HG02870 (cell line): ENCODE measurements around the gene SLC39A11.
"Not testable (repeated sequence)": the region's sequence is repeated elsewhere in the genome, so short reads cannot be mapped to it uniquely, and the experiment has no call there.

Source experiments
- ATAC-seq: cut with Tn5 transposase; IDR thresholded peaks from one replicate; pipeline ENCODE4 v1.9.1; 2021; ENCODE audit warnings: mild to moderate bottlenecking, moderate library complexity; ENCODE audit not compliant: unreplicated experiment

SLC39A11 gene

DNA sequence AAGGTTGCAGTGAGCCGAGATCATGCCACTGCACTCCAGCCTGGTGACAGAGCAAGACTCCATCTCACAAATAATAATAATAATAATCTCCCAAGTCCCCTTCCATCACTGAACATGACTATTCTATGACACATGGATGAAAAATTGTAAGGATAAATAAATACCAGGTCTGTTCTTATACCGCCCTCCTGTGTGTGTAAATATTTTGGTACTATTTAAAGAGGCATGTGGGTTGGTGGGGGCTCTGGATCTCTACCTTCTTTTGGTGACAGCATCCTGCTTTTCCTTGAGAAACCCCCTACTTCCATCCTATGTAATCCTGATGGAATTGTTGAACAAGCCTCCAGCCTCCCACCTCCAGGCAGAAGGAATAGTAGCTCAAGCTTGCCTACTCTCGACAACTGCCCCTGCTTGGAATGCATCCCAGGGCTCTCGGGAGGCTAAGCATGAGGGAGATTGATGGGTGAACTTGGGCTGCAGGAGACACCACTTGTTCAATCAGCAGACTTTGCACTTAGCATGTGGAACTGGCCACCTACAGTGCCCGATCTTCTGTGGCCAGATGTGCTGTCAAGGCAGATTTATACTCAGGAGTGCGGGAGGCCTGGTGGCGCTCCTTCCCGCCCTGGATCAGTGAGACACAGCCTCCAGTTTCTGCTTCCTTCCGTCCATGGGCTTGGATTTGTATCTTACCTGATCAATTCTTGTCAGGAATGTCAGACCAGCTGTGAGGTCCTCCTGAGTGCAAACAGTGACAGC lies 287.4 kb downstream of the SLC39A11 start:
- no peak for ATAC-seq

DNA sequence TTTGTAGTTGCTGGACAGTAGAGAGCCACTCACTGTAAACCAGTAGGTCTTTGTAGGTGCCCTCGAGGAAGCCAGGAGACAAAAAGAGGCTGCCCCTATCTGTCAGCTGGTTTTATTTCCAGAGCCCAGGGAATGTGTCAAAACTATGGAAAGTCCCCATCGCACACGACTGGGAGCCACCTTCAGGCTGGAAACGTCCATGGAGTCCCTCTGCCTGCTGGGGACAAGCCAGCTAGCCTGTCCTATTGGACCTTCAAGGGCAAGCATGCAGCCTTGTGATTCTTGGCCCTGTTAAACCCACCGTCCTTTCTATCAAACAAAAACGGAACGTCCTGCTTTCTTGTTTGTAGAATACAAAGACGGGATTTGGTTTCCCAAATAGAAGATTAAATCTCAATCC lies 289.8 kb downstream of the SLC39A11 start:
- no peak for ATAC-seq

DNA sequence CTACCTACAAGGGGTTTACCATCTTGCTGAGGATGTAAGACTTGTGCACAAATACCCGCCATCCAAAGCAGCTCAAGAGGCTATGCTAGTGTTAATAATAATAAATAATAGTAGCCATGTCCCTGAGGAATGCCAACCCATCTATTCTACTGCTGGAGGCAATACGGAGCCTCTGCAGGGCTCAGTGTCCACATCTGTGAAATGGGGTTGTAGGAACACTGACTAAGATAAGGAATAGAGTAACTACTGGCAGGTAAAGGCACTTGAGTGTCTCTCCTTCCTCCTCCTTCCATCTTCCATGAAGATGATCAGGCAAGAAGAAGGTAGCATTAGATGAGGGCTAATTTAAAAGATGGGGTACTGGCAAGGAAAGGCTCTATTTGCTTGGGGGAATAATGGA lies 295.3 kb downstream of the SLC39A11 start:
- no peak for ATAC-seq

DNA sequence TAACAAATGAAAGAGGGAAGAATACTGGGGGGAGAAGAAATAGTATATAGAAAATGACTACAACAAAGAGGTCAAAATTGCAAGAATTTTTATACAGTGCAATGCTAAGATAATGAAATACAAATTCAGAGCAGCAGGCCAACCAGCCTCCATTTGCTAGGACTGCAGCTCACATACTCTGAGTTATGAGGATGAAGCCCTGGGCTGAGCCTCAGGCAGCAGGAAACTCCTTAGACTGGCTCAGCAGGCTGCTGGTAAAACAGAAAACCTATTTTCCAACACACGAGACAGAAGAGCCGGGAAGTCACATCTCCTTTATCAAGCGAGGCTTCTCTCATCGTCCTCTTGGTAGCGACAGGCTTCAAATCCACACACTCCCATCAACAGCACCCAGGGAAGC lies 296.5 kb downstream of the SLC39A11 start:
- no peak for ATAC-seq

DNA sequence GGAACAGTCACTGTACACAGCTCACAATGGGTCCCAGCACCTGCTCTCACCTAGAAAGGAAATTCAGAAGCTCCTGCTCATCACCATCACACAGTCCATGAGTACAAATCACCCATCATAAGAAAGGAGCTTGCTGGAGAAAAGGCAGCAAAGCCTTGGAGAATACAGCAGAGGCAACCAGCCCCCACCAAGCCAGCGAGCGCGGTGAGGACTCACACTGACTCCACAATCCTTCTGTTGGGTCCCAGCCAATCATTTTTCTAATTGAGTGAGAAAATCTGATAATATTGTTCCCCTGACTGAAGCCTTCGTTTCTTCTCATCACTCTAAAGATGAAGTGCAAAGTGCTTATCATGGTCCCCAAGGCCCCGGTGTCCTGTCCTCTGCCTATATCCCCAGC lies 298.3 kb downstream of the SLC39A11 start:
- ATAC-seq = no peak

DNA sequence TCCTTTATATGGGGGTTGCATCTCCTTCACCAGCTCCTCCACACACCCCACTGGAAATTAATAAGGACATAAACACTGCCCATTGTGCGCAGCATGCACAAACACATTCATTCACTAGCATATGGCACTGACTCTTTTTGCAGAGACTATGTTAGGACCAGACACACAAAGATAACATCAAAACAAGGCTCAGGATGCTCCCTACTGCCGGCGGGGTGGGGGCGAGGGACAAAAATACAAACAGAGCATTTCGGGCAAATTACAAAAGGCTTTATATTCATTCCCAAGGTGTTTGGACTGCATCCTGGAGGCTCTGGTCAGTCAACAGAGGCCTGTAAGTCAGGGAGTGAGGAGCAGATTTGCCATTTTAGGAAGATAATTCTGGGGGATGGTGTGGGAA lies 299.7 kb downstream of the SLC39A11 start:
- ATAC-seq = no peak

DNA sequence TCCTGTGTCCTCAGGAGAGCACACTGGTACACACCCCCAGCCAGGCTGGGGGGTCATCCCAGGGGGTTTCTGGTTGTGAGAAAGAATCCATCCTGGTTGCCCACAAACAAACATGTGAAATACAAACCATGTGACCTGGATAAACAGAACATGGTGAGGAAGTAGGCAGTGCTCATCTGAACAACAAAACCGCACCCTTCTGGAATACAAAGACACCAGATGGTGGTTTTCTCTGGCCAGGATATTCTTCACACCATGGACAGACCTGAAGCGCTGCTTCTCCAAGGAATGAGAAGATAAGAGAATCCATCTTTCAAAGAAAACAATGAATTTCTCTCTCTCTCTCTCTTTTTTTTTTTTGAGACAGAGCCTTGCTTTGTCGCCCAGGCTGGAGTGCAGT lies 302.3 kb downstream of the SLC39A11 start:
- no peak for ATAC-seq

DNA sequence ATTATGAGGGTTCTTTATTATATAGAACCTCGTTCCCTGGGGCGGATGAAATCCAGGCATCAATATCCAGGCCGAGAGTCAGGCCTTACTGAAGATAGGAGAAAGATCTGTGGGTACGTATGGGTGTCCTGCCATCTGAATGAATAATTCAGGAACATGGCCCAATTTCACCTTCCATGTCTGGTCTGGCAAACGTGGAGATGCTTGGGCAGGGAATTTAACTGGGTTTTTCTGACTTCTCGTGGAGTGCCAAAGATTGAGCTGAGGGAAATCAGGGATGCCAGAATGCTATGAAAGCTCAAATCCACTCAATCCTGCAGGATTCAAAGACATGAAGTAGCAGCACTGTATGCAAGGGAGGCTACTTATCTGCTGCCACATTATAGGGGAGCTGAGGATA lies 302.8 kb downstream of the SLC39A11 start:
- no peak for ATAC-seq

DNA sequence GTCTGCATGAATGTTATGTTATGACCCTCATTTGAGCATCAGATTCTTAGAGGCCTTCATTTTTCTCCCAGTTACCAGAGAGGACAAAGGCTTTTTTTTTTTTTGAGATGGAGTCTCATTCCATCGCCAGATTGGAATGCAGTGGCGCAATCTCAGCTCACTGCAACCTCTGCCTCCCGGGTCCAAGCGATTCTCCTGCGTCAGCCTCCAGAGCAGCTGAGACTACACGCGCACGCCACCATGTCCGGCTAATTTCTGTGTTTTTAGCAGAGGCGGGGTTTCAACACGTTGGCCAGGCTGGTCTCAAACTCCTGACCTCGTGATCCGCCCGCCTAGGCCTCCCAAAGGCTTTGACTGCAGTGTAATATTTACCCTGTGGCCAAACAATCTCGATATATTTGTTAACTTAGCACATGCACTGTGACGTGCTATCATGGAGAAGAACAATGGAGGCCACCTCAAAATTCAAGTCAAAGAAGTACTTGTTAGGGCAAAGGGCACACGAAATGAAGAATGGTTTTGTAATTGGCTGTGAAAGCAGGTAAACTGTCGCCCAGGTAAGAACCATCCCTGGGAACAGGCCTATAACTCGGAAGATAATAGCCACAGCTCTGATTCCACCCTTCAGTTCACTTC lies 303.4 kb downstream of the SLC39A11 start:
- no peak for ATAC-seq

DNA sequence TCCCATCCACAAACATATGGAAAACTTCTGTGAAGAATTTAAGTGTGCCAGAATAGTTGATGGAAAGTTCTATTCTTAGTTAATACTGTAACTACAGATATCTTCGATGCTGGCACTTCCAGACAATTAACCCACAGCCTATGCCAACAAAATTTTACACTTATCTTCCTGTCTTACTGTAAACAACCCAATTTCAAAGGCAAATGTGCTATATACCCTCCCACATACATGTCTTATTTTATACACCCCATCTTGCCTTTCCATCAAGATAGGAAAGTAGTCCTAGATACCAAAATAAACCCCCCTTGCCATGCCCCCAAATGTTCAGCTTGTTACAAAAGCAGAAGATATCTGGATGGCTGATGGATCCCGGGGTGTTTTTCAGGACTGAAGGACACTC lies 306.3 kb downstream of the SLC39A11 start:
- no peak for ATAC-seq

DNA sequence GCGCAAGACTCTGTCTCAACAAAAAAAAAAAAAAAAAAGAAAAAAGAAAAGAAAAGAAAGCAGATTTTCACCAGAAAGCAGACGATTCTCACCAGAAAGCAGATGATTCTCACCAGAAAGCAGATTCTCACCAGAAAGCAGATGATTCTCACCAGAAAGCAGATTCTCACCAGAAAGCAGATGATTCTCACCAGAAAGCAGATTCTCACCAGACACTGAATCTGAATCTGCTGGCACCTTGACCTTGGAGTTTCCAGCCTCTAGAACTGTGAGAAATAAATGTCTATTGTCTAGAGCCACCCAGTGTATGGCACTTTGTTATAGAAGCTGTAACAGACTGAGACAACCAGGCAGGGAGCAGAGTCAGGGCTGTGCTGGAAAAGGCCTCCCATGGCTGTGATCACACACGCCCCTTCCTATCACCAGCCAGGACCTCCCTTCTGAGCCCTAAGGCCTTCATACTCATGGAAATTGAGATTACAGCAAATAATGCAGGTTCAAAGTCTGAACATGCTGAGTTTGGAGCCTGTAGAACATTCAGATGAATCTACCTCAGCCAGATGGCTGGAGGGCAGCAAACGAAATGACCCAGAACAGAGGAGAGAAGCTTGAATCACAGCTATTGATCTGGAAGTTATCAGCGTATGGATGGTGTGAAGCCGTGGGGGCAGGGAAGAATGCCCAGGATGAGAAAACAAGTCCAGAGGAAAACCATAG lies 309.3 kb downstream of the SLC39A11 start:
- no peak for ATAC-seq

DNA sequence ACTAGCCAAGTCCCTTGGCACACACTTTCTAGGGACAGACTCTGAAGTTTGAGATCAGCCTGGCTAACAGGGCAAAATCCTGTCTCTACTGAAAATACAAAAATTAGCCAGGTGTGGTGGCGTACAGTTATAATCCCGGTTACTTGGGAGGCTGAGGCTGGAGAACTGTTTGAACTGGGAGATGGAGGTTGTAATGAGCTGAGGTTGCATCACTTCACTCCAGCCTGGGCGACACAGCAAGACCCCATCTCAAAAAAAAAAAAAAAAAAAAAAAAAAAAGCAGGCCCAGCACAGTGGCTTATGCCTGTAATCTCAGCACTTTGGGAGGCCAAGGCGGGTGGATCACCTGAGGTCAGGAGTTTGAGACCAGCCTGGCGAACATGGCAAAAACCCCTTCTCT lies 310.1 kb downstream of the SLC39A11 start:
- ATAC-seq = not testable (repeated sequence)

DNA sequence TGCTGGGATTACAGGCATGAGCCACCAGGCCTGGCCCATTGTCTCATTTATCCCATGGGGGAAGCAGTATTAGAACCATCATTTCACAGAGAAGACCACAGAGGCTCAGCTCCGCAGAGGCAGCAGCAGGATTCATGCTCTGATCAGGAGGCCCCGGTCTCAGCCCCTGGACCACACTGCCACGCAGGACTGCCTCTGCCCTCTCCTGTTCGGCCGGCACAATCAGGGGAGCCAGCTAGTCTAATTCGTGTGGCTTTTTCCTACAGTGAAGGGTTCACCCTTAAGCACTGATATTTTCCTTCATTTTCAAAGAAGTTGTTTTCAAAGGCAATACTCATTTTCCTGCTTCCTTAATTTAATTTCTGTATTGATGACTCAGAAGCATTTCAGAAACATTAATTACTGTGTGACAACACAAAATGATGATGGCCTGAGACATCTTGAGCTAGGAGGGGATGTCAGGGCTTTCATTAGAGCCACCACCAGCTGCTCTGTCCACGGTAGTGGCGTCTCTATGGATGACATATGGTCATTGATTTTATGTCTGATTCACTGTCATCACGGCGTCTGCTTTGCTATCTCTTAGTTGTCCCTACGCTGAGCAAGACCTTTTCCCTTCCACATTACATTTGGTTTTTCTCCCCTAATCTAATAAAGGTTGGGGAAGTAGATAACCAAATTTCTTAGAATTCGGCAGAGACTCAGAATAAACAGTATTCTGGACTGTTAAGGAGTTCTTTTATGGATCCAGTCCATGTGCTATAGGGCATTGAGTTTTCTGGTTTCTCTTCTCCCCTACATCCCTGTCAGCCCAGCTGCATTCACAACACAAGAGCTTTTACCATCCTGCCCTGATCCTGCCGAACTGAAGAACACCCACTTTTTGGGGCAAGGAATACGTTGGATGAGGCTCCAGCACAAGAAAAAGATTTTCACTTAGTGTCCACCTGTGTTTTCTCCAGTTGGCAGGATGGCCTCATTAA lies 314.0 kb downstream of the SLC39A11 start:
- no peak for ATAC-seq

DNA sequence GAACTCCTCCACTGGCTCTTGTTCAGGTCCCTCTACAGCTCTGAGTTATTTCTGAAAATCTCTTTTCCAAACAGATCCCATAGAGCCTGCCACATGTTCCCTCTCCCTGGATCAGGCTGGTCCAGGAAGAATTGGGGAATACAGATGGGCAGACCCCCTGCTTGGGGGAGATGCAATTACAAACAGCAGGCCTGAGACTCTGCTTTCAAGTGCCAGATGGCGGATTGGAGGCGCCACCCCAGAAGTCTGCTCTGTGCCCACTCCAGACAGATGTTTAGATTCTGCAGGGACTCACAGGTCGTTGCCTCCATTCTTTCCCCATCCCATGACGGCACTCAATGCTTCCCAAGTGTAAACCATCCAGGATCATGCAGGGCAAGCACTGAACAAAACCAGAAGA lies 316.6 kb downstream of the SLC39A11 start:
- no peak for ATAC-seq

DNA sequence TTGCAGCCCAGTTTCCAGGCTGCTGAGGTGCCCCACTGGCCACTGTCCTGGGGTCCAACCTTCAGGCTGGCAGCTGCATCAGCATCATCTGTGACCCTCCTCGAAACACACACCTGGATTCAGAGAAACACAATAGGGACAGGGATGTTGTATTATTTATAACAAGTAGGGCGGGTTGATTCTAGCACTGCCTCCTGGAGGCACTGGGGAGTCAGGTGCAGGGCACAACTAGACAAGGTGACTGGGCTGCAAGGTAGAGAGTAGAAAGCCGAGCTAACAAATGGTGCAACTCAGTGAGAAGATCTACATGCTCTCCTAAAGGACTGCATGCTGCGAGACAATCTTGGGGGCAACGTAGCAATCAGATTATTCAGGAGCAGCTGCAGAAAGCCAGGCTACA lies 317.3 kb downstream of the SLC39A11 start:
- ATAC-seq = no peak

DNA sequence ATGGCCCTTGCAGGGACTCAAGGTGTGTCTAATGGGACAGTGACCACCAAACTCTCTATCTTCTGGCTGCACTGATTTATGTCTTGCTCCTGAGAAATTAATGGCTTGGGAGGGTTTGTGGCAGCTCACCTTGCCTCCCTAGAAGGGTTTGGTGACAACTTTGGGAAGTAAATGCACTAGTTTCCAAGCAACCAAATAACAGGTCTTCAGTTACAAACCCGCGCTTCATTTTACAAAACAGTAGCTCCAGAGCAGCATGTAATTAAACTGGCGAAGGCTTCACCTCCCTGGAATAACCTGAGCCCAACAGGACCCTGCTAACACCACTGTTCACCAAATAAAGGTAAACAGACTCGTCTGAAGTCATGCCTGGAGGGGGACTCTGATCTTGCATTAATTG lies 318.3 kb downstream of the SLC39A11 start:
- ATAC-seq = no peak

DNA sequence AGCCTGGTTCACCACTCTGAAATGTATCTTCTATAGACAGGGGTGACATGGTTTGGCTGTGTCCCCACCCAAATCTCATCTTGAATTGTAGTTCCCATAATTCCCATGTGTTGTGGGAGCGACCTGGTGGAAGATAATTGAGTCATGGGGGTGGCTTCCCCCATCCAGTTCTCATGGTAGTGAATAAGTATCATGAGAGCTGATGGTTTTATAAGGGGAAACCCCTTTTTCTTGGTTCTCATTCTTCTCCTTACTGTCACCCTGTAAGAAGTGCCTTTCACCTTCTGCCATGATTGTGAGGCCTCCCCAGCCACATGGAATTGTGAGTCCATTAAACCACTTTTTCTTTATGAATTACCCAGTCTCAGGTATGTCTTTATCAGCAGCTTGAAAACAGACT lies 319.3 kb downstream of the SLC39A11 start:
- not testable (repeated sequence) for ATAC-seq

DNA sequence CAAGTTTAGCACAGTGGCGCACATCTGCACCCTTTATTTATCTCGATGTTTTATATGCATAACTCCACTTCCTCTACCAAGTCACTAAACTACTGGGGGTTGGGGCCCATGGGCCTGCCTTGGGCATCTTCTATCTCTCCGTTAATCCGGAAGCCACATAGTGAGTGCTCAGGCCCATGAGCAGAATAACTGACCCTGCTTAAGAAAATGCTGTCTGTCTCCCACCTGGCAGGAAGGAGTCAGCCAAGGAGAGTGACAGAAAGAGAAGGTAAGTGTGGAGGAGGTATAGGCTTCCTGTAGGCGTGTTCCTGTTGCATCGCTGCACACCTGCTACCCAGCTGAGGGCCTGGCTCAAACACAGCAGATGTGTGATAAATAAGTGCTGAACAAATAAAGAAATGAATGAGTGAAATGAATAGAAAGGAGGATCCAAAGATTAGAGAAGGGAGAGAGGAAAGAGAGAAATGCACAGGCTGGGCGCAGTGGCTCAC lies 320.1 kb downstream of the SLC39A11 start:
- ATAC-seq = no peak

DNA sequence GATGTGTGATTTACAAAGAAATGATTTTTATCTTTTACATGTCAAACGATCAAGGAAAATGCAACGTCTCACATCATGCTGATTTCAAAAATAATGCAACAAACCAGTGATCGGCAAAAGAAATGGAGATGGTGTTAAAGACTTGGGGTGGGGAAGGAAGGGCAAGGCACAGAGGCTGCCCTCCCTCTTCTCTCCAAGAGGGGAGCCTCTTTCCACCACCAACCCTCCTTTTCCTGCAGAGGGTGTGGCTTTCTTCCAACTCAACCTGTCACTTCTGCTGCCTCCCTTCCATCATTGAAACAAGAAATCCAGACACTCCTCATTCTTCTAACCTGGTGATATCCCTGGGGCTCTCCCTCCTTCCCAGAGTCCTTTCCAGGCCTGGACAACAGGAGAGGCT lies 320.8 kb downstream of the SLC39A11 start:
- ATAC-seq = no peak

DNA sequence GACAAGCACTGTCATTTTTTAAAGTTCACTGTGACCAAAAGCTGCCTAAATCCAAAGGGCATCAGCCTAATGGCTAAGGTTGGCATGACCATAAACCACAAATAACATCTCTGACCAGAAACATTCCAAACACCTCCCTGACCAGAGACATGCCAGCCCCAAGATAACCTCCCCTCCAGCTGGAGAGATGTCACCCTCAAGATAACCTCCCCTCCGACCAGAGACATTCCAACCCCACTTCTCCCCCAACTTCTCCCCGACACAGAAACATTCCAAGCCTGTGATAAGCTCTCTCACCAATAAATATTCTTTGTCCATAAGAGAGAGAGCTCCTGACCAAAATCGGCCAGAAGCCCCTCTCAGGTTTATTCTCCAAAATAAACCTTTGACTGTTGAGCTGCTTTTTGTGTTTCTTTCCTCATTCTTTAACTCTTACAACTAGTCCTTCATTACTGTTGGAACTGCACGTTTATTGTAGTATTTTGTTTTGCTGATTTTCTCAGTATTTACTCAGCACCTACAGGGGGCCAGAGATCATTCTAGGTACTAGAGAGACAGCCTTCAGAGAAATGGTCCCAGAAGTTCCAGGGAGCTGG lies 325.6 kb downstream of the SLC39A11 start:
- ATAC-seq = no peak
